ENCODE results near the gene CERK. TPM values are rescaled to one million over a fixed set of nuclear protein-coding genes. Genes with fewer than 3 reads are reported as not detected.
A peak's percentile ranks its signal among the peaks of the same experiment; 100 is the strongest.

Gene CERK
- total and polyA plus RNA-seq, 2 of the 8 experiments (the other 6 are each of a cell fraction or from before 2014, with no cell fraction given): 26.6 to 59.0 TPM

DNA sequence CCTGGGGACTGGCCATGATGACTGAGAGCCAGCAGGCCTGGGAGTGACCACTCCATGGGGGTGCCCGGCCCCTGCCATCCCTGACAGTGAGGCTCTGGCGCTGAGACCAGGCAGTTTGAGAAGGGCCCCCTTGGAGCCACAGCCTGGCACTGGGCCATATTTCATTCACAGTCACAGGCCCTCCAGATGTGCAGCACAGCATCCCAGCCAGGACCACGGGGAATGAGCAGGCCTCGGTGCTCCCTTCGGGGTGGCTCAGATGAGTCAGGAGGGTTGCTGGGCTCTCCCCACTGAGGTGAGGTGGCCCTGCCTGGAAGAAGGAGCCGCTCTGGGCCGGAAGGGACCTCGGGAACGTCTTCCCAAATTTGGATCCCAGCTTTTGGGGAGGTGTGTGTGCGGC lies 64.8 kb downstream of the CERK start:
- ChIA-PET POLR2A (ENCODE audit: partially characterized antibody) (no interaction called here), CTCF (ENCODE audit: partially characterized antibody) (interaction anchor here (0.8 kb wide), 2 partner anchors 34 to 109 kb away, joined by 3 read pairs; no protein-coding TSS in a partner anchor)
- Histone ChIP-seq H3K79me2 (ENCODE audit: control insufficient read depth in 1 of 2, insufficient read depth in 2 of 2, low read length in 2 of 2) (no peaks in the 10 kb centered on the region), H3K18ac (ENCODE audit: extremely low read depth, low read length) (no peak overlapping the region), H3K27ac (ENCODE audit: low read depth, low read length) (no peak overlapping the region), H2AK5ac (ENCODE audit: low read depth, low read length) (no peak overlapping the region), H2BK120ac (replicated peaks; ENCODE audit: low read depth, low read length) (no peak overlapping the region), H3K14ac (ENCODE audit: insufficient read length) (no peak overlapping the region), H3K23me2 (ENCODE audit: low read depth, low read length) (no peaks in the 10 kb centered on the region), H2BK12ac (ENCODE audit: low read depth, low read length) (no peak overlapping the region), H3K56ac (replicated peaks; ENCODE audit: insufficient read length, low read depth, low read length) (no peak overlapping the region), H3K4me3 (ENCODE audit: extremely low read depth in 1 of 4, insufficient read depth in 2 of 4, low read depth in 3 of 4, low read length in 4 of 4) (no peak overlapping the region), H3K79me1 (ENCODE audit: low read depth, low read length) (no peaks in the 10 kb centered on the region), H3K36me3 (ENCODE audit: control insufficient read depth in 2 of 4, insufficient read depth in 4 of 4, low read length in 3 of 4) (no peaks in the 10 kb centered on the region; a peak in 1 of 8 replicates), H3K9me3 (ENCODE audit: insufficient read depth in 2 of 2, low read depth in 1 of 2, low read length in 1 of 2) (no peaks in the 10 kb centered on the region), H4K91ac (replicated peaks; ENCODE audit: insufficient read length, low read length) (no peak overlapping the region), H2BK5ac (ENCODE audit: low read depth, low read length) (no peak overlapping the region), H3K4me2 (ENCODE audit: insufficient read depth in 1 of 2, low read depth in 2 of 2, low read length in 2 of 2) (no peak overlapping the region), H3K4me1 (replicated peaks in 1 of 4; ENCODE audit: control insufficient read depth in 3 of 4, insufficient read depth in 4 of 4, low read length in 3 of 4) (no peaks in the 10 kb centered on the region), H2BK20ac (ENCODE audit: low read length) (no peak overlapping the region), H4K5ac (ENCODE audit: insufficient read length, low read depth, low read length) (no peak overlapping the region), H4K20me1 (replicated peaks in 1 of 2; ENCODE audit: control insufficient read depth in 1 of 2, insufficient read depth in 2 of 2, low read length in 2 of 2) (peaks cover 2 to 3% of the 10 kb centered on the region in 2 experiments), H3K9ac (replicated peaks in 1 of 4; ENCODE audit: extremely low read depth in 1 of 4, low read depth in 3 of 4, low read length in 3 of 4) (no peak overlapping the region), H3K23ac (ENCODE audit: insufficient read length) (no peak overlapping the region), H2AFZ (ENCODE audit: low read length) (no peak overlapping the region), H3K27me3 (replicated peaks in 1 of 4; ENCODE audit: control insufficient read depth in 3 of 4, extremely low read depth in 1 of 4, insufficient read depth in 3 of 4, low read length in 3 of 4) (no peaks in the 10 kb centered on the region), H4K8ac (ENCODE audit: extremely low read depth, insufficient read depth, low read length) (0 out of 2 replicates have a peak overlapping the region, but pooled peaks have one; percentile 25), H3K4ac (replicated peaks; ENCODE audit: insufficient read length, low read depth, low read length) (no peak overlapping the region), H2BK15ac (ENCODE audit: low read length) (no peak overlapping the region)
- no peak for DNase-seq (ENCODE audit: low read depth in 1 of 2, low spot score in 2 of 2)
- no peak for FAIRE-seq
- 84% methylated on average over 7 of the region's 10 CpGs; no CpG with 5 or more reads in 1 of the 2 experiments for WGBS, 2 experiments (ENCODE audit: extremely low coverage in 1 of 2, insufficient coverage in 1 of 2, insufficient read length in 1 of 2, insufficient replicate concordance in 2 of 2, low coverage in 1 of 2, low lambda C conversion rate in 2 of 2, missing lambda C conversion rate in 1 of 2)
- TF ChIP-seq POLR2A (IDR thresholded peaks at IDR 0.05; ENCODE audit: control extremely low read depth in 1 of 2, low read depth in 2 of 2, low read length in 2 of 2): no peak
- no peak for TF ChIP-seq POU5F1 (IDR thresholded peaks at IDR 0.05; ENCODE audit: low read depth, low read length)
- TF ChIP-seq CREB1 (IDR thresholded peaks at IDR 0.05): no peak
- no peak for TF ChIP-seq JUND (IDR thresholded peaks at IDR 0.05; ENCODE audit: low read length)
- no peak for TF ChIP-seq SIX5 (IDR thresholded peaks at IDR 0.05; ENCODE audit: low read depth, low read length)
- TF ChIP-seq NRF1 (IDR thresholded peaks at IDR 0.05; ENCODE audit: low read depth, low read length): no peak
- no peak for TF ChIP-seq SIRT6 (IDR thresholded peaks at IDR 0.05; ENCODE audit: low read length)
- TF ChIP-seq TEAD4 (IDR thresholded peaks at IDR 0.05; ENCODE audit: low read depth, low read length): no peak
- no peak for TF ChIP-seq EZH2 (IDR thresholded peaks at IDR 0.05; ENCODE audit: low read depth, low read length, severe bottlenecking)
- TF ChIP-seq BRCA1 (IDR thresholded peaks at IDR 0.05; ENCODE audit: low read depth, low read length): no peak
- TF ChIP-seq, protein P1, sequence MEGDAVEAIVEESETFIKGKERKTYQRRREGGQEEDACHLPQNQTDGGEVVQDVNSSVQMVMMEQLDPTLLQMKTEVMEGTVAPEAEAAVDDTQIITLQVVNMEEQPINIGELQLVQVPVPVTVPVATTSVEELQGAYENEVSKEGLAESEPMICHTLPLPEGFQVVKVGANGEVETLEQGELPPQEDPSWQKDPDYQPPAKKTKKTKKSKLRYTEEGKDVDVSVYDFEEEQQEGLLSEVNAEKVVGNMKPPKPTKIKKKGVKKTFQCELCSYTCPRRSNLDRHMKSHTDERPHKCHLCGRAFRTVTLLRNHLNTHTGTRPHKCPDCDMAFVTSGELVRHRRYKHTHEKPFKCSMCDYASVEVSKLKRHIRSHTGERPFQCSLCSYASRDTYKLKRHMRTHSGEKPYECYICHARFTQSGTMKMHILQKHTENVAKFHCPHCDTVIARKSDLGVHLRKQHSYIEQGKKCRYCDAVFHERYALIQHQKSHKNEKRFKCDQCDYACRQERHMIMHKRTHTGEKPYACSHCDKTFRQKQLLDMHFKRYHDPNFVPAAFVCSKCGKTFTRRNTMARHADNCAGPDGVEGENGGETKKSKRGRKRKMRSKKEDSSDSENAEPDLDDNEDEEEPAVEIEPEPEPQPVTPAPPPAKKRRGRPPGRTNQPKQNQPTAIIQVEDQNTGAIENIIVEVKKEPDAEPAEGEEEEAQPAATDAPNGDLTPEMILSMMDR (IDR thresholded peaks at IDR 0.05; ENCODE audit: control extremely low read depth in 1 of 3, insufficient read depth in 1 of 3, low read depth in 1 of 3, low read length in 3 of 3): no peak
- no peak for TF ChIP-seq JUN (IDR thresholded peaks at IDR 0.05; ENCODE audit: low read depth, low read length)

Measured in H1 (cell line).